Type B pancreatic cell (in vitro differentiated cells): Measurements from ENCODE around the gene KLK8. TPM values are rescaled to one million over a fixed set of nuclear protein-coding genes. Genes with fewer than 3 reads are reported as not detected.

Experiments used
- DNase-seq: peaks from one replicate; pipeline ENCODE4 v3.0.0; 2021; ENCODE audit warnings: mixed read lengths; ENCODE audit not compliant: unreplicated experiment; ENCODE audit errors: extremely low spot score
- H3K27ac Mint-ChIP-seq: 2 replicates; pipeline ENCODE4 v1.8.0; 2021; ENCODE audit warnings: mild to moderate bottlenecking, mixed read lengths
- H3K27me3 Mint-ChIP-seq: 2 replicates; pipeline ENCODE4 v1.8.0; 2021; ENCODE audit warnings: mixed read lengths
- H3K36me3 Mint-ChIP-seq: 2 replicates; pipeline ENCODE4 v1.8.0; 2021; ENCODE audit warnings: mixed read lengths
- H3K4me1 Mint-ChIP-seq: one replicate; pipeline ENCODE4 v1.8.0; 2021; ENCODE audit warnings: mixed read lengths; ENCODE audit not compliant: unreplicated experiment
- H3K4me3 Mint-ChIP-seq: 2 replicates; pipeline ENCODE4 v1.8.0; 2021; ENCODE audit warnings: mild to moderate bottlenecking, mixed read lengths
- H3K9me3 Mint-ChIP-seq: 2 replicates; pipeline ENCODE4 v1.8.0; 2021; ENCODE audit warnings: mixed read lengths
- CTCF ChIP-seq: fragments of 200-600 bp; sonication (generic); conservative IDR thresholded peaks from 2 replicates; pipeline ENCODE4 v1.5.0; 2021; ENCODE audit warnings: antibody characterized with exemption, mild to moderate bottlenecking
- total RNA-seq: library from RNA; stranded (reverse); gene quantifications from 2 replicates; pipeline ENCODE4 v1.2.1, GENCODE V29; 2021; ENCODE audit warnings: low replicate concordance

The KLK8 gene
- total RNA-seq, 1 donor from 2014 or later, result 2.6 TPM

GRCh38 chr19:51029718-51030117, 28.3 kb upstream of the KLK8 start:
- no peak for DNase-seq
- H3K27ac Mint-ChIP-seq, result no peak overlapping the region
- peaks cover 2% of the 10 kb centered on the region for H3K4me1 Mint-ChIP-seq
- H3K4me3 Mint-ChIP-seq, result no peak overlapping the region
- TF ChIP-seq CTCF, result no peak
- H3K27me3 Mint-ChIP-seq, result peaks cover 30% of the 10 kb centered on the region
- no peaks in the 10 kb centered on the region for H3K9me3 Mint-ChIP-seq
- peaks cover 3% of the 10 kb centered on the region for H3K36me3 Mint-ChIP-seq

- no peak for DNase-seq
- no peak overlapping the region for H3K27ac Mint-ChIP-seq
- no peaks in the 10 kb centered on the region for H3K9me3 Mint-ChIP-seq
- H3K4me1 Mint-ChIP-seq, result no peaks in the 10 kb centered on the region
- H3K27me3 Mint-ChIP-seq, result peaks cover 33% of the 10 kb centered on the region
- peaks cover 3% of the 10 kb centered on the region for H3K36me3 Mint-ChIP-seq
- no peak for TF ChIP-seq CTCF
- no peak overlapping the region for H3K4me3 Mint-ChIP-seq
Observed at GRCh38 chr19:51027873-51028272, 26.5 kb upstream of the KLK8 start.

GRCh38 chr19:51027126-51027806, 25.9 kb upstream of the KLK8 start:
- H3K27ac Mint-ChIP-seq, result peak overlapping the region; percentile 17
- peaks cover 3% of the 10 kb centered on the region for H3K36me3 Mint-ChIP-seq
- peaks cover 38% of the 10 kb centered on the region for H3K27me3 Mint-ChIP-seq
- no peaks in the 10 kb centered on the region for H3K9me3 Mint-ChIP-seq
- no peaks in the 10 kb centered on the region for H3K4me1 Mint-ChIP-seq
- no peak overlapping the region for H3K4me3 Mint-ChIP-seq
- no peak for DNase-seq
- no peak for TF ChIP-seq CTCF

- no peaks in the 10 kb centered on the region for H3K9me3 Mint-ChIP-seq
- H3K36me3 Mint-ChIP-seq, result peaks cover 2% of the 10 kb centered on the region
- H3K4me1 Mint-ChIP-seq, result no peaks in the 10 kb centered on the region
- H3K4me3 Mint-ChIP-seq, result peak within 1 kb of the TSS; percentile 11
- peak within 1 kb of the TSS; percentile 17 for H3K27ac Mint-ChIP-seq
- DNase-seq, result no peak
- TF ChIP-seq CTCF, result no peak
- H3K27me3 Mint-ChIP-seq, result peaks cover 37% of the 10 kb centered on the region
Observed at GRCh38 chr19:51026554-51026831, 25.1 kb upstream of the KLK8 start, which contains the start of gene KLK11. TSS of gene KLK11 (minus strand) at chr19:51026616. CDS start at chr19:51025631, 985 bp downstream.

- DNase-seq, result no peak
- Mint-ChIP-seq H3K27ac (no peak overlapping the region), H3K36me3 (no peaks in the 10 kb centered on the region), H3K4me1 (no peaks in the 10 kb centered on the region), H3K27me3 (peaks cover 37% of the 10 kb centered on the region), H3K4me3 (no peak overlapping the region), H3K9me3 (no peaks in the 10 kb centered on the region)
- TF ChIP-seq CTCF, result no peak
Observed at GRCh38 chr19:51025809-51026553, 24.6 kb upstream of the KLK8 start.
